ENCODE measurements around the gene SYT14. TPM values are rescaled to one million over a fixed set of nuclear protein-coding genes. Genes with fewer than 3 reads are reported as not detected.
A peak's percentile ranks its signal among the peaks of the same experiment; 100 is the strongest.
"Not testable (repeated sequence)": the region's sequence is repeated elsewhere in the genome, so short reads cannot be mapped to it uniquely, and the experiment has no call there.

Gene SYT14
- total RNA-seq, 1 experiment from 2014 or later = 14.7 TPM

DNA sequence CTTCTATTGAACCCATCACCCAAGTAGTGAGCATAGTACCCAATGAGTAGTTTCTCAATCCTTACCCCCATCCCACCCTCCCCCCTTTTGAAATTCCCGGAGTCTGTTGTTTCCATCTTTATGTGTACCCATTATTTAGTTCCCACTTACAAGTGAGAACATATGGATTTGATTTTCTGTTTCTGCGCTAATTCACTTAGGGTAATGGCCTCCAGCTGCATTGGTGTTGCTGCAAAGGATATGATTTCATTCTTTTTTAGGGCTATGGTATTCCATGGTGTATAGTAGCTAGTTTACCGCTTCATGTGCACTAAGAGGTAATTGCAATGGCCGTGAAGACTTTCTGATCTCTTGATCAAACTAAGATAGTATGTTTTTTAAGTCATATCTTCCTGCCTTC lies 187.1 kb downstream of the SYT14 start:
- no peak for DNase-seq (ENCODE audit: low read depth, low spot score)
- in situ Hi-C loops (cut with HindIII; ENCODE audit: low pct_unique_long_range_greater_than_20kb, low sequenced_read_pairs) = no loop called here

DNA sequence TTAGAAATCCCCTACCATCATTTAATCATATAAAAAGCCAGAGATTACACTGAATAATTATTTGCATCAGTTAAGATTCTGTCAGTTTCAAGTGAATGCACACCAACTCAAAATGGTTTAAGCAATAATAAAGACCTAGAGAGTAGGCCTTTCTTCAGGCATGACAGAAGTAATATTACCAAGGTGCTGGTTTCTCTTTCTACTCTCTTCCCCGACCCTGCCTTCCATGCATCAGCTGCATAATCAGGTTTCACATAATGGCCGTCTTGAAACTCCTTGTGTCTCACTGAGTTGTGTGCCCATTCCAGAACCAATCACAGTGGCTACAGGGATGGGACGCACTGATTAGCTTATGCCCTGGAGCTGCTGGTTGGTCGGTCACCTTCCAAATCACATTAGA lies 191.1 kb downstream of the SYT14 start:
- DNase-seq (ENCODE audit: low read depth, low spot score) = no peak
- in situ Hi-C loops (cut with HindIII; ENCODE audit: low pct_unique_long_range_greater_than_20kb, low sequenced_read_pairs) = no loop called here

DNA sequence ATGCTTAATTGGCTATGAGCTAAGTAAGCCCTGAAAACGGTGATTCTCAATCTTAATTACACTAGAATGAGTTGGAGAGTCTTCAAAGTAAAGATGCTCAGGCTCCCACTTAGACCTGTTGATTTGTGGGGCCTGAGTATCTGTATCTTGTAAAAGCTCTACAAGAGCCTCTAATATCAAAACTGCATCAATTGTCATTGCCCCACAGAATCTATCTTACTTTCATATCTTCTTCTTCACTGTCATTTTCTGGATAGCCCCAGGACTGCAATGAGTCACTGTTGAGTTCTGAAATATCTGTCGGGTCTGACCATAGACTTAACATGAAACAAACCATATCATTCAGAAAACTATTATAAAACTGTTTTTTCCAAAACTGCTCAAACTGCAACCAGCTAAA lies 191.7 kb downstream of the SYT14 start:
- no peak for DNase-seq (ENCODE audit: low read depth, low spot score)
- in situ Hi-C loops (cut with HindIII; ENCODE audit: low pct_unique_long_range_greater_than_20kb, low sequenced_read_pairs) = no loop called here

DNA sequence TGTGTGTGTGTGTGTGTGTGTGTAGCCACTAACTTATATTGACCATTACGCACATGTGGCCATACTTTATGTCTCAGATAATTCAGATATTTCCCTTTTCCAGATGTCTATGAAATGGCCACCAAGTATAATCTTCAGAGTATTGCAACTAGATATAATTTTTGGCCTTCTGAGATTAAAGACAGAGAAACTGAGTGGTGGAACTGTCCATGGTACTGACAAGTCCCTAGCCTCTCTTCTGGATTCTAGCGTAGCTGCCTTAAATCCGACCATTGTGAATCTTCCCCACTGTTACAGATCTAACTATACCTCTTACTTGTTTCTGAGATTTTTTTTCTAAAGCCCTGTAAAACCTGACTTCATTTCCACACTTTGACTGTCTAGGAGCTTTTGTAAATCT lies 194.6 kb downstream of the SYT14 start:
- in situ Hi-C loops (cut with HindIII; ENCODE audit: low pct_unique_long_range_greater_than_20kb, low sequenced_read_pairs) = no loop called here
- DNase-seq (ENCODE audit: low read depth, low spot score) = no peak

DNA sequence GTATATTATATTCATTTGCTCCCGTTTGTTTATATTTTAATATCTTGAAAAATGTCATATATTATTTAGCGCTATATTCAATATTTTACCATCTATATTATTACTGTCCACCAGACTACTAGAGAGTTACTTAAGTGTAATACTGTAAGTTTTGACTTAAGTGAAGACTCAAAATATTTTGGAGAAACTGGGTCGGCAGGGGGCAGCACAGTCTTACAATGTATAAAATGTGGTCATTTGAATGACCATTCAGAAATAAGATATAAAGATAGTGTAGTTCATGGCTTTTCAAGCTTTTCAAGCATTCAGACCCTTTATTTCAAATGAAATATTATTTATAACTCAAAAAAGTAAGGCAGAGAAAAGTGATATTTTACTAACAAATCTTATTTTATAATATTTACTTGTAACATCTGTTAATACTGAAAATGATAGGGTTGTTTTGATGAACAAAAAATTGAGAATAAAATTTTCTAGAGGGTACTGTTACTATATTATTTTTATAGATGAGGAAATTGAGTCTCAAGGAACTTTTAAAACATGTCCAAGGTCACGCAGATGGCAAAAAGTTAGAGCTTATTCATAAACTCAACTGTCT lies 205.5 kb downstream of the SYT14 start:
- in situ Hi-C loops (cut with HindIII; ENCODE audit: low pct_unique_long_range_greater_than_20kb, low sequenced_read_pairs) = no loop called here
- DNase-seq (ENCODE audit: low read depth, low spot score) = peak; percentile 77

DNA sequence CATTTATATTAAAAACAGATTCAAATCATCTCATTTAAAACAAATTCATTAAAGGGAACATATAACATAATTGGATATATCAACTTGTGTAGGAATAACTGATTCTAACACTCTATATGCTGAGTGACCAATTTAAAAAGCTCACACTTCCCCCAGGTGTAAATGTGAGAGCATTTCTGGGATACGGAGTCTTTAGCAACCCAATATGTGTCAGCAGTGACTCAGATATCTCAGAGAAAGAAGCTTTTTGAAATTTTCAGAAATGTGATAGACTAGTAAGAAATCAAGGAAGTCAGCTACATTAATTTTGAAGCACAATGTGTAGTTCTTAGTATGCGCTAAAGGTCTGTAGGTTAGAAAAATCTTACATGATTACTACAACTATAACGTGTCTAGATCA lies 206.7 kb downstream of the SYT14 start:
- in situ Hi-C loops (cut with HindIII; ENCODE audit: low pct_unique_long_range_greater_than_20kb, low sequenced_read_pairs) = no loop called here

DNA sequence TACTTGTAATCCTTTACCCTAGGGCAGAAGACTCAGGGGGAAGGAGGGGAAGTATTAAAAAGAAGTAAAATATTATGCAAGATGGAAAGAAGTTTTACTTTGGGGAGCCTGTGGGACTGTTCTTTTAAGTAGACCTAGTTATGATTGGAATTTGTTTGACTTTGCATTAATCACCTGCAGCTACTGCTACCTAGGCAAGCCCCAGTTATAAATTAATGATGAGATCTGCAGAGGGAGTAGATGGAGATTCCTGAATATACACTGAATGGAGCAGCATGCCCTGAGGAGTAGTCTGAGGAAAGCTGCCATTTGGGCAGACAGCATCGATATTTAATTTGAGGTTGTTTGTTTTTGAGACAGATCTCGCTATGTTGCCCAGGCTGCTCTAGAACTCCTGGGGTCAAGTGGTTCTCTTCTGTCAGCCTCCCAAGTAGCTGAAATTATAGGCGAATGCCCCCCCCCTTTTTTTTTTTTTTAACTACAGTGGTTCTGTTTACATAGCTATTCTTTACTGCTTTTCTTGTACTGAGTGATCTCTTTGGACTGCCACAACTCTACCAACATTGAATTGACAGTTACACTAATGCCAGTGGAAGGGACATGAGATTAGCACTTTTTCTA lies 213.1 kb downstream of the SYT14 start:
- in situ Hi-C loops (cut with HindIII; ENCODE audit: low pct_unique_long_range_greater_than_20kb, low sequenced_read_pairs) = no loop called here
- no peak for DNase-seq (ENCODE audit: low read depth, low spot score)

More for the DNA sequence above, 206.7 kb downstream of the SYT14 start:
- no peak for DNase-seq (ENCODE audit: low read depth, low spot score)

DNA sequence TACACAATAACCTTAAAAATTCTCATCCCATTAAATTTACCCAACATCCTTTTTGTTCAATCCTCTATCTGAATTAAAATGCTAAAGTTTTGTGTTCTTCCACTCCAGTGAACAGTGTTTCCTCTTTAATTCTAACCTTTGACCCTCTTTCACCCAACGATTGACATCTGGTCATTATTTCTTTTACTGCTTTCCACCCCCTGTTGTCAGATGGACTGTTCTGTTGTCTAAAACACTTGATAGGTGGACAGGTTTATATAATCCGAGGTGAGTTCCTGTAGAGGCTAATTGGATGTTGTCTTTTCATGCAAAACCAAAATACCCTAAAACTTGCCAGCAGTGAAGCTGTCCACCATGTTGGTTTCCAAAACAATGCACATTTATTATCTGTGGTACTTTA lies 221.2 kb downstream of the SYT14 start:
- in situ Hi-C loops (cut with HindIII; ENCODE audit: low pct_unique_long_range_greater_than_20kb, low sequenced_read_pairs) = no loop called here
- no peak for DNase-seq (ENCODE audit: low read depth, low spot score)

DNA sequence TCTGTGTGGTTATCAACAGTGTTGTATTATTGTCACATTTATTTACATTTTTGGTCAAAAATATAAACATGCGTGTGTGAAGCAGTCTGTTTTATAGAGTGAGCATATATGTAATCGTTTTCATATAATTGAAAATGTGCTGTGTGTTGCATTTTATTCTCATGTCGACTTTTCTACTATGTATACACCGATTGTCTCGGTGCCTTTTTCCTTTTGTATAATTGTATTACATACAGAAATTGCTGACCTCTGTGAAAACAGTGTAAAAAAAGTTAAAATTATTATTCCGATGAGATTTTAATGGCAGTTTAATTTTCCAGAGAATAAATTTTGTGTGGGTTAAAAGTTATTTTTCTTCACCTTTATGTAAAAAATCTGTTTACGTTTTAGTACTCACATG lies 232.2 kb downstream of the SYT14 start:
- no peak for DNase-seq (ENCODE audit: low read depth, low spot score)
- in situ Hi-C loops (cut with HindIII; ENCODE audit: low pct_unique_long_range_greater_than_20kb, low sequenced_read_pairs) = no loop called here

DNA sequence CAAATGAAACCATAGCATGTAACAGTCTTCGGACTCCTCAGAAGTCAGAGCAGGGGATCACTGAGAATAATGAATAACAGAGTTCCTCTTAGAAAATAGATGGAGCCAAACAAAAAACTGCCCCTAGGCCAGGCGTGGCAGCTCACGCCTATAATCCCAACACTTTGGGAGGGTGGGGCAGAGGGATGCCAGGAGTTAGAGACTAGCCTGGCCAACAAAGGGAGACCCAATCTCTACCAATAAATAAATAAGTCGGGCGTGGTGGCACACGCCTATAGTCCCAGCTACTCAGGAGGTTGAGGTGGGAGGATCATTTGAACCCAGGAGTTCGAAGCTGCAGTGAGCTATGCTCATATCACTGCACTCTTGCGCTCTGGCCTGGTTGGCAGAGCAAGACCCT lies 236.1 kb downstream of the SYT14 start:
- in situ Hi-C loops (cut with HindIII; ENCODE audit: low pct_unique_long_range_greater_than_20kb, low sequenced_read_pairs) = no loop called here
- DNase-seq (ENCODE audit: low read depth, low spot score) = no peak

DNA sequence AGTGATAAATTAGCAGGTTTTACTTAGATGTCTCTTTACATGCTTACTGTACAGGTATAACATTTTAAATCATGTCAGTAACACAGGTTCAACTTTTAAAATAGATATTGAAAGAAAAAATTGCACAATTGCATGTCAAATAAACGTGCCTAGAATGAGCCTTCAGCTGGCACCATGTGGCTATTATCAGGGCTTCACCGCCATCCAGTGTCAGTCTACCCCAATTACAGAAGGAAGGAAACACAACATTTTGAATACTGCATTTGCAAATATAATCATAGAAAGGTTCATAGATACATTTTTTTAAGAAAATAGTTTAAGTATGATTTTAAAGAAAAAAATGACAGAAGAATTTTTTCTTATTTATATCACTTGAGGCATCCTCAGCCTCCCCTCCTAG lies 247.0 kb downstream of the SYT14 start:
- DNase-seq (ENCODE audit: low read depth, low spot score) = peak; percentile 57
- in situ Hi-C loops (cut with HindIII; ENCODE audit: low pct_unique_long_range_greater_than_20kb, low sequenced_read_pairs) = no loop called here

DNA sequence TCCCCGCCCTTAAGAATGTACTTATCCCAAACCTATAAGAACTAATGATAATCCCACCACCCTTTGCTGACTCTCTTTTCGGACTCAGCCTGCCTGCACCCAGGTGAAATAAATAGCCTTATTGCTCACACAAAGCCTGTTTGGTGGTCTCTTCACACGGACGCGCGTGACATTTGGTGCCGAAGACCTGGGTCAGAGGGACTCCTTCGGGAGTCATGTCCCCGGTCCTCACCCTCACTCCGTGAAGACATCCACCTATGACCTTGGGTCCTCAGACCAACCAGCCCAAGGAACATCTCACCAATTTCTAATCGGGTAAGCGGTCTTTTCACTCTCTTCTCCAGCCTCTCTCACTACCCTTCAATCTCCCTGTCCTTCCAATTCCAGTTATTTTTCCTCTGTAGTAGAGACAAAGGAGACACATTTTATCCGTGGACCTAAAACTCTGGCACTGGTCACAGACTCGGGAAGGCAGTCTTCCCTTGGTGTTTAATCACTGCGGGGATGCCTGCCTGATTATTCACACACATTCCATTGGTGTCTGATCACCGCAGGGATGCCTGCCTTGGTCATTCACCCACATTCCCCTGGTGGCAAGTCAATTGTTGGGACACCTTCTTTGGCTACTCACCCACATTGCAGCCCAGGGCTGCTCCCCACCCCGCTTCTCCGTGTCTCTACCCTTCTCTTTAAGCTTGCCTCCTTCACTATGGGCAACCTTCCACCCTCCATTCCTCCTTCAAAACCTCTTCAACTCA lies 250.0 kb downstream of the SYT14 start:
- in situ Hi-C loops (cut with HindIII; ENCODE audit: low pct_unique_long_range_greater_than_20kb, low sequenced_read_pairs); DNase-seq (ENCODE audit: low read depth, low spot score): not testable (repeated sequence)

DNA sequence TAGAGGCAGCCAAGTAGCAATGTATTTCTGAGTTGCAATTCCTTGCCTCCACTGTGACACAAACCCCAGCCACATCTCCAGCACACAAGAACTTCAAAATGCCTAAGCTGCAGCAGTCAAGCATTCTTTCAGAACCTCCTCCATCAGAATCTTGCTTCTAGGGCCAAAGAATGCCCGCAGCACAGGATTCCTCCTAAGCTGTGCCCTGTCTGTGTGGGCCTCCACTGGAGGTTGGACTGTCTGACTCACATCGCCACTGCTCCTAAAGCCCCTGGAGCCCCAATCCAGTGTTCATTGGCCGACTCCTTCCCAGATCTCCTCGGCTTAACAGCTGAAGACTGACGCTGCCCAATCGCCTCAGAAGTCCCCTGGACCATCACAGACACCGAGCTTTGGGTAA lies 251.4 kb downstream of the SYT14 start:
- DNase-seq (ENCODE audit: low read depth, low spot score) = no peak
- in situ Hi-C loops (cut with HindIII; ENCODE audit: low pct_unique_long_range_greater_than_20kb, low sequenced_read_pairs) = no loop called here

DNA sequence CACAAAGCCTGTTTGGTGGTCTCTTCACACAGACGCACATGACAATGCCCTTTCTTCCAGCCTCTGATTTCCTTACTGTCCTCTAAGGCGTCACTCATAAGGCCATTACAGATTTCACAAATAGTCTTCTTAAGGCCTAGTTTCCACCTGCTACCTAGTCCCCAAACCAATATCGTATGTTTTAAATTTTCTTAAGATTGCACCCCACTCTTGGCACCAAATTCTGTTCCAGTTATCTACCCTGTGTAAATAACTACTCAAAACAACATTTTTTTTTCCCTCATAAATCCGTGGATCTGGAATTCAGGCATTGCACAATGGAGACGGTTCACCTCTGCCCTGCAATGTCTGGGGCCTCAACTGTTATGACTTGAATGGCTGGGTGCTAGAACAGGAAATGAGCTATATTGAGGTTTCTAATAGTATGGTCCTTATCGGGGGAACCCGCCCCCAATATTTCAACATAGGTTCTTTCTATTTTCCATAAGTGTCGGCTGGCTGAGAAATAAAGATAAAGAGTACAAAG lies 257.7 kb downstream of the SYT14 start:
- no peak for DNase-seq (ENCODE audit: low read depth, low spot score)
- in situ Hi-C loops (cut with HindIII; ENCODE audit: low pct_unique_long_range_greater_than_20kb, low sequenced_read_pairs) = no loop called here

DNA sequence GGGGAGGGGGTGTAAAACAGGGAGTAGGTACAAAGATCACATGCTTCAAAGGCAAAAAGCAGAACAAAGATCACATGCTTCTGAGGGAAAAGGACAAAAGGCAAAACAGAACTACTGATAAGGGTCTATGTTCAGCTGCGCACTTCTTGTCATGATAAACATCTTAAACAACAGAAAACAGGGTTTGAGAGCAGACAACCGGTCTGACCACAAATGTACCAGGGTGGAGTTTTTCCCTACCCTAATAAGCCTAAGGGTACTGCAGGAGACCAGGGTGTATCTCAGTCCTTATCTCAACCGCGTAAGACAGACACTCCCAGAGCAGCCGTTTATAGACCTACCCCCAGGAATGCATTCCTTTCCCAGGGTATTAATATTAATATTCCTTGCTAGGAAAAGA lies 258.2 kb downstream of the SYT14 start:
- in situ Hi-C loops (cut with HindIII; ENCODE audit: low pct_unique_long_range_greater_than_20kb, low sequenced_read_pairs) = not testable (repeated sequence)

DNA sequence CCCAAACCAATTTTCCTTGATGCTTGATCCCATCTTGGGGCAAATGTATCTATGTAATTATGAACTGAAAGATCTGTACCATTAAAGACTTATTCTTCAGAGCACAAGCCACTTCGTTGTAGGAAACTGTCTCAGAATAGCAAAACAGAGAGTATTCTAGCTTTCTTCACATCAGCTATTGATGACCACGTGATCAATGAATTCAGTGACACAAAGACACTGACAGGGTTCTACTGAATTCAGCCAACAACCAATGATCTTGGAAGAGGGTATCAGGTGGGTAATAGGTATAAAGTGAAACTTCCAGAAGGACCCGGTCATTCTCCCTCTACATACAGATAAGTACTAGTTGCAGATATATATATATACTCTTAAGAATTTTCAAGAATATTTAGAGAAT lies 260.8 kb downstream of the SYT14 start:
- DNase-seq (ENCODE audit: low read depth, low spot score) = no peak
- in situ Hi-C loops (cut with HindIII; ENCODE audit: low pct_unique_long_range_greater_than_20kb, low sequenced_read_pairs) = no loop called here

More for the DNA sequence above, 258.2 kb downstream of the SYT14 start:
- DNase-seq (ENCODE audit: low read depth, low spot score) = not testable (repeated sequence)

DNA sequence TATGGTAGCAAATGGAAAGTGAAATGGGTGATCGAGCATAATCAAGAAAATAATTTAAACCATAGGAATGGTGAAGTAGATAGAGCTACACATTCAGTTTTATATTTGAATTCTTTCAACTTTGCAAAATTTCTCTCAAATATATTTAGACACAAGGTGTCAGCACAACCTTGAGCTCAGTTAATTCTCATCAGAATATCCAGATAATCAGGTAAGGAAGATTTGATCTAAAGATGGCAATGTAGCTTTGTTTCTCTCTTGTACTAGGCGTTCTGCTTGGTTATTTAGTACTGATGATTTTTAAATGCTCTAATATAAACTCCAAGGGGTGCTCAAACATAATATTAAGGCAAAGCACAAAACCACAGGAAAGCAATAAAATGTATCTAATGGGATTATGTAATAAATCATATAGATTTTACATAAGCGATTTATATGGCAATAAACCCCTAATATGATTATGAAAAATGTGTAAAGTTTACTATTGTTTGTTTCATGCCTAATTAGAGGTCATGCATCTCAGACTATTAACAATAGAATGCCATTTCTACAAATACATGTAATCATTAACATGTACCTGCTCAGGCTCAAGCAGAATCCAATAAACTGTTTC lies 262.2 kb downstream of the SYT14 start:
- DNase-seq (ENCODE audit: low read depth, low spot score) = peak; percentile 6
- in situ Hi-C loops (cut with HindIII; ENCODE audit: low pct_unique_long_range_greater_than_20kb, low sequenced_read_pairs) = no loop called here

DNA sequence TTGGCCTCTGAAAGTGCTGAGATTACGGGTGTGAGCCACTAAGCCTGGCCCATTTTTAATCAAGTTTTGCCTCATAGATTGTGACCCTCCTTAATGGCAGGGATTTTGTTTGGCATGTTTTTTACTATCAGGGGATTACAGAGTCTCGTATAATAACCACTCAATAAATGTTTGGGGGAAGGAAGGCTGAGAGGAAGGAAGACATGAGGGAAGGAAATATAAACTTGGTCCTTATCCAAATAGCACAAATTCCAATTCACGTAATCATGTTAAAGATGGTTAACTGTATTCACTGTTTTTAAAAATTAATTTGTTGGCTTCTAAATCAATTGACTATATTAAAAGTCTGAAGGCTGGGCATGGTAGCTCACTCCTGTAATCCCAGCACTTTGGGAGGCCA lies 263.7 kb downstream of the SYT14 start:
- in situ Hi-C loops (cut with HindIII; ENCODE audit: low pct_unique_long_range_greater_than_20kb, low sequenced_read_pairs) = no loop called here
- no peak for DNase-seq (ENCODE audit: low read depth, low spot score)
